Spleen (tissue), 11 donors: ENCODE data around the gene KLB. TPM values are rescaled to one million over a fixed set of nuclear protein-coding genes. Genes with fewer than 3 reads are reported as not detected.

Source experiments
- DNase-seq: peaks from one replicate; pipeline ENCODE4 v3.0.0-alpha.2; 2020
- H3K27ac ChIP-seq, 8 donors: fragments of 200-600 bp; sonication (generic) in 7 of 8; 1 replicate in 4 of 8; 2 replicates in 4 of 8; pipeline versions ENCODE4 v1.5.0 to v1.8.0; 2016 to 2021; ENCODE audit warnings: inconsistent platforms in 4 of 8, mild to moderate bottlenecking in 4 of 8, moderate library complexity in 1 of 8
- H3K27me3 ChIP-seq, 7 donors: fragments of 200-600 bp; sonication (generic) in 6 of 7; replicated peaks in 1 of 7; 1 replicate in 4 of 7; 2 replicates in 3 of 7; pipeline versions ENCODE4 v1.5.0 to v1.8.0; 2016 to 2021; ENCODE audit warnings: inconsistent platforms in 3 of 7, mild to moderate bottlenecking in 1 of 7
- H3K36me3 ChIP-seq, 6 donors: fragments of 200-600 bp; sonication (generic) in 5 of 6; 1 replicate in 4 of 6; 2 replicates in 2 of 6; pipeline versions ENCODE4 v1.5.0 to v1.8.0; 2016 to 2021; ENCODE audit warnings: inconsistent platforms in 2 of 6
- H3K4me1 ChIP-seq, 6 donors: fragments of 200-600 bp; sonication (generic) in 5 of 6; 1 replicate in 3 of 6; 2 replicates in 3 of 6; pipeline versions ENCODE4 v1.5.0 to v1.8.0; 2016 to 2021; ENCODE audit warnings: inconsistent platforms in 3 of 6
- H3K4me3 ChIP-seq, 8 donors: fragments of 200-600 bp; sonication (generic) in 7 of 8; 1 replicate in 4 of 8; 2 replicates in 4 of 8; pipeline versions ENCODE4 v1.5.0 to v1.8.0; 2016 to 2021; ENCODE audit warnings: inconsistent platforms in 4 of 8, mild to moderate bottlenecking in 4 of 8, moderate library complexity in 2 of 8
- H3K9me3 ChIP-seq, 8 donors: fragments of 200-600 bp; sonication (generic) in 7 of 8; 1 replicate in 4 of 8; 2 replicates in 4 of 8; pipeline versions ENCODE4 v1.5.0 to v1.8.0; 2016 to 2021; ENCODE audit warnings: inconsistent platforms in 4 of 8
- POLR2A ChIP-seq, 3 donors: fragments of 450-650 bp; IDR thresholded peaks; one replicate each; pipeline ENCODE4 v1.5.1; 2017; ENCODE audit warnings: antibody characterized with exemption in 3 of 3, mild to moderate bottlenecking in 1 of 3
- POLR2AphosphoS5 ChIP-seq, 3 donors: sonication (generic); formaldehyde crosslinking; IDR thresholded peaks; one replicate each; pipeline ENCODE4 v1.5.1; 2017; ENCODE audit warnings: antibody characterized with exemption in 3 of 3
- WGBS, 5 donors: extraction: QIAGEN DNeasy Blood & Tissue Kit in 3 of 5; methylation state at CpG; one replicate each; pipeline versions ENCODE4 v1.1.5 to v1.1.7; 2013 to 2018; 5-methylcytosine and 5-hydroxymethylcytosine counted together
- intact Hi-C: fragments of 100-400 bp; cut with DNase I; formaldehyde crosslinking; loops from one replicate; pipeline ENCODE4 v1.15.0; 2023; ENCODE audit warnings: low total_unique reads
- polyA plus RNA-seq, 3 donors: library from polyadenylated mRNA; stranded (reverse); fragments of 200-250 nt; gene quantifications; one replicate each; pipeline ENCODE4 v1.2.1, GENCODE V29; 2013
- total RNA-seq, 7 donors: library from RNA; depleted of rRNA in 3 of 7; stranded (reverse); fragments of >200 nt in 3 of 7; fragmentation: NEBNext Ultra II Directional in 4 of 7; extraction: Animal tissue kit (Norgen Biotek cat#: 25700) in 4 of 7; gene quantifications; one replicate each; pipeline versions ENCODE4 v1.1.0 to v1.2.1, GENCODE V29; 2016 to 2021
- TF ChIP-seq, protein P1 (sequence below), 11 experiments: fragments of 200-600 bp in 7 of 11; fragments of 450-650 bp in 4 of 11; sonication (generic) in 4 of 11; IDR thresholded peaks in 8 of 11; conservative IDR thresholded peaks in 3 of 11; 1 replicate in 7 of 11; 2 replicates in 4 of 11; pipeline versions ENCODE4 v1.4.0 to v1.8.0; 2016 to 2021; ENCODE audit warnings: antibody characterized with exemption in 11 of 11, inconsistent platforms in 4 of 11, mild to moderate bottlenecking in 1 of 11
- donor health status: healthy with polysubstance abuse.
- donor health status: DM: no; HTN: no; CAD: no; lungs with moderate emphysema.
- donor health status: DM: no; HTN: no; CAD: no.
- donor health status: Bipolar disorder and iron deficiency.
- donor health status: healthy.
- donor health status: DM: no; HTN: no; CAD: no.
- donor health status: DM: yes; HTN: yes; CAD: no.

KLB gene
- total and polyA plus RNA-seq, 10 donors = 0.03 TPM; not detected in 9

DNA sequence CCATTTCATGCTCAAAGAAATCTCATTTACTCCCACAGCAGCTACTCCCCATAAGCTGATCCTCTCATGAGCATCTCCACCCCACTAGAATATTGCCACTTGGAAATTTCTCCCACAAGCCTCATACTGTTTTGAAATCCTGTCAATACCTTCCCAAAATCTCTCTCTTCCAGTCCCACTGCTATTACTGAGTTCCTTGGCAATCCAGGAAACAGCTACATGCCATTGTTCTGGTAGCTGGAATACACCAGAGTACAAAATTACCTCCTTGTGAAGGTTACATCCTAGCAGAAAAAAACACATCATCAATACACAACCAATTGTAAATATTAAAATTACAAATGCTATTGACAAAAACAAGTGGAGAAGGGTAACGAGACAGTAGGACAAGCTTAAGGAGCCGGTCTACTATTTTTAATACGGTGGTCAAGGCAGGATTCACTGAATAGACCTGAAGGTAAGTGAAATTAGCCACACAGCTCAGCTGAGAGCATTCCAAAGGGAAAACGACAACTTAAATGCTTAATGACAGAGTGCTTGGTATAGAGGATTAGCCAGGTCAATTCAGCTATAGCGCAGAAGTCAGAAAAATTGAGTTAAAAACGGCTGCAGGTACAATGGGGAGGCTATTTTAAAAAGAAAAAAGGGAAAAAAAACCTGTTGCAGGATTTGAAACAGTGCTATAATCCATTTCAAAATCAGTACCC is 45.6 kb downstream of the KLB start:
- TF ChIP-seq, protein P1, sequence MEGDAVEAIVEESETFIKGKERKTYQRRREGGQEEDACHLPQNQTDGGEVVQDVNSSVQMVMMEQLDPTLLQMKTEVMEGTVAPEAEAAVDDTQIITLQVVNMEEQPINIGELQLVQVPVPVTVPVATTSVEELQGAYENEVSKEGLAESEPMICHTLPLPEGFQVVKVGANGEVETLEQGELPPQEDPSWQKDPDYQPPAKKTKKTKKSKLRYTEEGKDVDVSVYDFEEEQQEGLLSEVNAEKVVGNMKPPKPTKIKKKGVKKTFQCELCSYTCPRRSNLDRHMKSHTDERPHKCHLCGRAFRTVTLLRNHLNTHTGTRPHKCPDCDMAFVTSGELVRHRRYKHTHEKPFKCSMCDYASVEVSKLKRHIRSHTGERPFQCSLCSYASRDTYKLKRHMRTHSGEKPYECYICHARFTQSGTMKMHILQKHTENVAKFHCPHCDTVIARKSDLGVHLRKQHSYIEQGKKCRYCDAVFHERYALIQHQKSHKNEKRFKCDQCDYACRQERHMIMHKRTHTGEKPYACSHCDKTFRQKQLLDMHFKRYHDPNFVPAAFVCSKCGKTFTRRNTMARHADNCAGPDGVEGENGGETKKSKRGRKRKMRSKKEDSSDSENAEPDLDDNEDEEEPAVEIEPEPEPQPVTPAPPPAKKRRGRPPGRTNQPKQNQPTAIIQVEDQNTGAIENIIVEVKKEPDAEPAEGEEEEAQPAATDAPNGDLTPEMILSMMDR (IDR thresholded peaks at IDR 0.05 in 8 of 11, conservative IDR thresholded peaks at IDR 0.05 in 3 of 11) = no peak
- TF ChIP-seq POLR2AphosphoS5 (IDR thresholded peaks at IDR 0.05) (no peak), POLR2A (IDR thresholded peaks at IDR 0.05) (no peak)
- 88 to 93% (median 92%) methylated on average over 6 of the region's 6 CpGs for WGBS, 5 donors
- Histone ChIP-seq H3K27me3 (no peaks in the 10 kb centered on the region), H3K27ac (no peak overlapping the region), H3K36me3 (peaks cover 9 to 85% (median 65%) of the 10 kb centered on the region in 6 donors), H3K9me3 (no peaks in the 10 kb centered on the region), H3K4me1 (peaks cover 21 to 35% (median 30%) of the 10 kb centered on the region in 6 donors), H3K4me3 (no peak overlapping the region)
- no peak for DNase-seq
- intact Hi-C loops = no loop called here

DNA sequence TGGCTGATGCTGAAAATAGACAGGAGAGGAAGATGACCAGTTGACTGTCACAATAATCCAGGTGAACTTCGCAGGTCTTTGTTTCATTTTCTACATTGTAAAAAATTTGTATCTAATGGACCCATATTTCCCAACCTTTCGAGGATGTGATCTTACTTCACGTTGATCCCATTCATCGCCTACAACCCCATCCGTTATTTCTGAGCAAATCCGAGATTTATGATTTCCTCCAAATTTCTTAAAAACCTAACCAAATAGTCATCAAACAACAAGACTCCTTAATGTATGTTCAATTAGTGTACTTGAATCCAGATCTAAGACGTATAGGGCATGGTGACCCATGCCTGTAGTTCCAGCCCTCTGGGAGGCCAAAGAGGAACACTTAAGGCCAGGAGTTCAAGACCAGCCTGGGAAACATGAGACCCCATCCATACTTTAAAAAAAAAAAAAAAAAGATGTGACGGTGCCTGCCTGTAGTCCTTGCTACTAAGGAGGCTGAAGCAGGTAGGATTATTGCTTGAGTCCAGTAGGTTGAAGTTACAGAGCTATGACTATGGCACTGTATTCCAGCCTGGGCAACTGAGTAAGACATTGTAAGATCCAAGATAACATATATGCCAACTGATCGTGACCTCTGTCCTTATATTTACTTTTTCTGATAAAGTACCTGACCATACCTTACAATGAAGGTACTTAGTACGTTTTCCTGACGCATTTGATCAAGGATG is 46.3 kb downstream of the KLB start:
- intact Hi-C loops = no loop called here
- H3K4me1 ChIP-seq = peaks cover 26 to 35% (median 32%) of the 10 kb centered on the region in 6 donors
- H3K27me3 ChIP-seq = no peaks in the 10 kb centered on the region
- WGBS, 5 donors = 88 to 95% (median 90%) methylated on average over 11 of the region's 11 CpGs
- H3K27ac ChIP-seq = no peak overlapping the region
- TF ChIP-seq POLR2AphosphoS5 (IDR thresholded peaks at IDR 0.05) = peak in 1 of 3 donors; percentile 9
- TF ChIP-seq POLR2A (IDR thresholded peaks at IDR 0.05) = no peak
- H3K9me3 ChIP-seq = no peaks in the 10 kb centered on the region
- peaks cover 9 to 91% (median 67%) of the 10 kb centered on the region in 6 donors for H3K36me3 ChIP-seq
- no peak overlapping the region for H3K4me3 ChIP-seq
- no peak for DNase-seq

DNA sequence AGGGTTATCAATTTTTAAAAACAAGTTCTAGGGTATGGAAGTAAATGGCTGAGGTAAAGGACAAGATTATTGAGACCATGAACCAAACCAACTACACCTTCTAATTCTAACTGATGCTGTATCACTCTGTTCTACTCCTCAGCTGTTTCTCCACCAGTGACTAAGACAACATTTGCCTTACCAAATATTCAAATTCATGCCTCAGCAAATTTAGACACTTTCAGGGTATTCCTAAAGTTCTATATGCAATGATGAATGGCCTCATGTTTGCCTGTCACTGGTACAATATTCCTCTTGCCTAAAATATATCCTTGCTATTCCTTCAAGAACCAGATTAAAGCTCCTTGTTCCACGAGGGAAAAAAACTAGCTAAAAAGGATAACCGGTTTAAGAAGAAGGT is 47.0 kb downstream of the KLB start:
- 83 to 90% (median 86%) methylated on average over 2 of the region's 2 CpGs for WGBS, 5 donors
- TF ChIP-seq POLR2A (IDR thresholded peaks at IDR 0.05) (no peak), POLR2AphosphoS5 (IDR thresholded peaks at IDR 0.05) (no peak)
- TF ChIP-seq, protein P1 (IDR thresholded peaks at IDR 0.05 in 8 of 11, conservative IDR thresholded peaks at IDR 0.05 in 3 of 11) = no peak
- DNase-seq = no peak
- Histone ChIP-seq H3K4me3 (no peak overlapping the region), H3K36me3 (peaks cover 9 to 90% (median 65%) of the 10 kb centered on the region in 6 donors), H3K4me1 (peaks cover 26 to 39% (median 34%) of the 10 kb centered on the region in 6 donors), H3K27ac (no peak overlapping the region), H3K27me3 (no peaks in the 10 kb centered on the region), H3K9me3 (no peaks in the 10 kb centered on the region)
- intact Hi-C loops = no loop called here

- TF ChIP-seq, protein P1 (IDR thresholded peaks at IDR 0.05 in 8 of 11, conservative IDR thresholded peaks at IDR 0.05 in 3 of 11) = no peak
- TF ChIP-seq POLR2AphosphoS5 (IDR thresholded peaks at IDR 0.05) (no peak), POLR2A (IDR thresholded peaks at IDR 0.05) (no peak)
- intact Hi-C loops = no loop called here
- Histone ChIP-seq H3K9me3 (no peaks in the 10 kb centered on the region), H3K4me3 (no peak overlapping the region), H3K36me3 (peaks cover 9 to 75% (median 63%) of the 10 kb centered on the region in 6 donors), H3K4me1 (peaks cover 26 to 53% (median 45%) of the 10 kb centered on the region in 6 donors), H3K27me3 (no peaks in the 10 kb centered on the region), H3K27ac (no peak overlapping the region)
- WGBS, 5 donors = 88 to 96% (median 92%) methylated on average over 6 of the region's 6 CpGs
- DNase-seq = no peak
These were observed 48.8 kb downstream of the KLB start for GRCh38 chr4:39455486-39455885.
